GM19025 (cell line): Measurements from ENCODE around the gene PKD1L1.

Source experiments
- ATAC-seq: cut with Tn5 transposase; IDR thresholded peaks from one replicate; pipeline ENCODE4 v1.9.1; 2021; ENCODE audit warnings: mild to moderate bottlenecking, low read depth, moderate library complexity; ENCODE audit not compliant: unreplicated experiment

PKD1L1 gene

DNA sequence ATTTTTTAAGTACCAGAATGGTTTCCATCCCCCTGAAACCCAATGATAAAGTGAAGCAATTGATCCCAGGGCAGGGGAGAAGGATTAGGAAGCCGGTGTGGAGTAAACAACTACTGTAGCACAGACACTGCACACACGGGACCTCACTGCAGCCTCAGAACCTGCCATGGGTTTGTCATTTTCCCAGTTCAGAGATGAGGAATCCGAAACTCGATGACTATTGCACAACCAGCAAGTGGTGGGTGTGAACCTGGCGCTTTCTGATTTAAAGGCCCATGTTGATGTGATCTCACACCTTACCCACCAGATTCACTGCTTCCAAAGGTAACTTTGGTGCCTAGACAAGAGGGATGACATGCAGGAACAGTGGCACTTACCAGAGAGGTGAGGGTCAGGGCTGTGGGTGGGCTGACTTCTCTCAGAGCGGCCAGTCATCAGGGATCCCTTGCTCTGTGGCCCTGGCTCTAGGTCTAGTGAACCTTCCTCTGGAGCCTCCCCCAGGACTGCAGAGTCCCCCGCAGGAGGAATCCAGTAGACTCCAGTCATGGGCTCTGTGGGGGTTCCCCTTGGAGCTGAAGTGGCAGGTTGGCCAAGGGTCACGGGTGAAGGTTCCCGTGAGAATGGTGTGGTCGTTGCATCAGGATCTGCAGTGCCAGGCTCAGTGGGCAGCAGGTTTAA lies 62.8 kb downstream of the PKD1L1 start:
- no peak for ATAC-seq

- ATAC-seq, result no peak
These were observed 63.6 kb downstream of the PKD1L1 start for GRCh38 chr7:47884675-47885074.

DNA sequence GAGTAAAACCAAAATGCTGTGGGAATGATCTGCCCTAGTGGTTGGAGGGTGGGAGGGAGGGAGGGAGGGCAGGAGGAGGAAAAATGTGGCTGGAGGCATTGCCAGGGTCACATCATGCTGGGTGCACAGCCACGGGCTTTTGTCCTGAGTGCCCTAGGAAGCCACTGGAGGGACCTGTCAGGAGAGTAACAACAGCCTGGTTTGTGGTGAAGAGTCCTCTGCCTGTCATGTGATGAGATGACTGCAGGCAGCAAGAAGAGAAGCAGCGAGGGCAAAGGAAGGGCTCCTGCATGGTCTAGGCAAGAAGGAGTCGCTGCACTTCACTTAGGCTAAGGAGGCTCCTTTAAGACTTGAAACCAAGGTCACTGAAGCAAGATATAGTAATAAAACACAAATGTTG lies 65.6 kb downstream of the PKD1L1 start:
- no peak for ATAC-seq

DNA sequence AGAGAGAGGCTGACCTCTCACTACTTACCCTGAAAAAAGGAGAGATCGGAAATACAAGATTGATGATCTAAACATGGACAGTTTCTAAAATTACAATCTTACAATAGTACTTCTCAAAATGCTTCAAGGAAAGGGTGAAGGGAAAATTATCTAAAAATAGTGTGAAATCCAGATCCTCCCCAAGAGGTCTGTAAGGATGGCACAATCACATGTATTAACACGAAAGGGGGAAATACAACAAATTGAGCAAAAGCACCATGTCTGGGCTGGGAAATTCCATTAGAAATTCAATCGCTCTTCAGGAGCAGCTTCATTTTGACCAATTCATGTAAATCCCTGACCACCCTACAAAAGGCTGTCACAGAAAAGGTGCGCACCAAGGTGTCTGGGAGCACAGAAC lies 67.0 kb downstream of the PKD1L1 start:
- no peak for ATAC-seq

DNA sequence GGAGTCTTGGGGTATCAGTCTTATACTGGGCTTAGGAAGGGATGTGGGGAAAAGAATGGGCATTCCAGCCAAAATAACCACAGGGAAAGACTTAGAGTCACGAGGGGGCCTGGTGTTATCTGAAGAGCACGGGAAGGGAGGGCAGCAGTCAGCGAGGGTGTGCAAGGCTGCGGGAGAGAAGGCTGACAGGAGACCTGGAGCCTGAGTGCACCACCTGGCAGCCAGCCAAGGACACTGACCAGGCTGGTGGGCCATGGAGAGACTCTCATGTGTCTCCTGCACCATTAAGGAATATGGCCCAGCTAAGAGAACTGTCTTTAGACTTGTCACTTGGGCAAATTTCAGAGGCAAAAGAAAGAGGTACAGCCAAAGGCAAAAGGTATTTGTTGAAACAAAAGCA lies 69.6 kb downstream of the PKD1L1 start:
- ATAC-seq, result no peak

DNA sequence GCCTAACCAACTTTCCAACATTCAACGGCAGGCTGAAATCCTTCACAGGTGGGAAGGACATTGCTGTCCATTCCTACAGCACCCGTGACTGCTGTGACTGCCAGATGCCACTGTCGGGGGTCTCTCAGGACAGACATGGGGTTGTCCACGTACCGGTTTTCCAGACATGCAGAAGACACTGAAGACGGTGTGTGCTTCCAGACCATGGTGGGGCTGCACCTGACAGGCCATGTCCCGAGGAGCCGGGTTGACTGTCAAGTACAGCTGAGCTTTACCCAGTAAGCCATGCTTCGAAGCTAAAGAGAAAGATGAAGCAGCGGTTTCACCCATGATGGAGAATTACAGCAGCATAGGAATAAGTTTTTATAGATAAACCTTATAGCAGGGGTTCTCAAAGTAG lies 70.9 kb downstream of the PKD1L1 start:
- ATAC-seq, result no peak

DNA sequence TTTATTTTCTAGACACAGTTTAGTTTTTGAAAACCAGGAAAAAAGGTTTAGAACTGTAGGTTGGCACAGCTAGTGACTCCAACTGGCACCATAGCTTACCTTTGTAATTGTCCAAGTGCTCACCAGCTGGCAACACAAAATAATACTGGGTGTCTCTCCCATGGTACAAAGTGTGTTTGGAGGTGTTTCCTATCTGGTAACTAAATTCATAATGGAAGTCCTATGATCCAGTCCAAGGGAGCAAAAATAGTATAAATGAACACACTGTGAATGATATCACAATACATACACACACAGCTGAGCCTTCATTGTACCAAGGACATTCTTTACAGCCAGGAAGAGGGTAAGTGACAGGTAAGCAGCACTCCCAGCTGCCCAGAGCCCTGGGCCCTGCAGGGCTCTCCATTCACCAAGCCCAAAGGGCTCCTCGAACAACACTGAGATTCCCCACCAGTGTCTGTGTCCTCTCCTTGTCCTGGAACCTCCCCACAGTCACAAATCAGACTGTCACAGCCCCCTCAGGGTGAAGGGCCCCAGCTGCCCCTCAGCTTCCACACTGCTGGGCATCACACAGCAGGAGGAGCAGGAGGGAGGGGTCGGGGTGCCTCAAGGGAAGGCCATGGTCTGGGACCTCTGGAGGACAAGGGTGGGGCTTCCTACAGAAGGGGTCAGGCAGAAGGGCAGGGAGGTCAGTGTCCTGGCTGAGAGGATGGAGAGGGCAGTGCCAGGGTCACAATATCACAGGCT lies 72.1 kb downstream of the PKD1L1 start:
- ATAC-seq, result no peak

- ATAC-seq, result no peak
These were observed 72.9 kb downstream of the PKD1L1 start for GRCh38 chr7:47875406-47875805.

DNA sequence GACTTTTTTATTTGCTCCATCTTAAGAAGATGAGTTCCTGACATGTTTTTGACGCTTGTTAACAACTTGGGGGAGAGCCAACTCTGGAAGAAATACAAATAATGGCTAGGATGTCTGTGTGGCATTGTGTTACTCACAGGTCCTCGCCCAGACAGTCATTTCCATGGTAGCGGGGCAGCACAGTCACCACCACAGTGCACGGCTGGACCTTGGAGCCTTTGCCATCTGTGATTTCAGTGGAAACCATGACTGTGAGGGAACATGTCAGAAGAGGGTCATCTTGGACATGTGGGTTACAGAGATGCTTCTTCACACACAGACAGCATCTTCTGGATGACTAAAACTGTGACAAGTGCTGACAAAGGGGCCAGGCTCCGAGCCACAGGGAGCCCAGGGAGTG lies 74.5 kb downstream of the PKD1L1 start:
- ATAC-seq, result no peak

- no peak for ATAC-seq
These were observed 81.0 kb downstream of the PKD1L1 start for GRCh38 chr7:47867286-47867685.

DNA sequence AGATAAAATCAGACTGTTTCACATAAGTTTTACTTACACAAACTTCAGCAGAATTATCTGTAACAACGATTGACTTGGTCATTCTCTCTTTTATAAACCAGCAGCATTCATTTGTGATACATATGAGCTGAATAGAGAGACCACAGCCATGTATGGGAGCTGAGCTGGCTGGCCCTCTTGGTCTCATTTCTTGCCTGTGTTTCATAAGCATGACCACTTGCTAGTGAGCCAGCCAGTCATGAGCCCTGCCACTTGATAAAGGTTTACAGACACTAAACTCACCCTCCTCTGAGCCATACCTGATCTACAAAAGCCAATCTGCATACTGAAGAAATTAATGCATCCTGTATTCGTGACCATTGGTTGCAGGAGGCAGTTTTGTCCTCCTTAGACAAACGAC lies 82.1 kb downstream of the PKD1L1 start:
- ATAC-seq, result no peak

DNA sequence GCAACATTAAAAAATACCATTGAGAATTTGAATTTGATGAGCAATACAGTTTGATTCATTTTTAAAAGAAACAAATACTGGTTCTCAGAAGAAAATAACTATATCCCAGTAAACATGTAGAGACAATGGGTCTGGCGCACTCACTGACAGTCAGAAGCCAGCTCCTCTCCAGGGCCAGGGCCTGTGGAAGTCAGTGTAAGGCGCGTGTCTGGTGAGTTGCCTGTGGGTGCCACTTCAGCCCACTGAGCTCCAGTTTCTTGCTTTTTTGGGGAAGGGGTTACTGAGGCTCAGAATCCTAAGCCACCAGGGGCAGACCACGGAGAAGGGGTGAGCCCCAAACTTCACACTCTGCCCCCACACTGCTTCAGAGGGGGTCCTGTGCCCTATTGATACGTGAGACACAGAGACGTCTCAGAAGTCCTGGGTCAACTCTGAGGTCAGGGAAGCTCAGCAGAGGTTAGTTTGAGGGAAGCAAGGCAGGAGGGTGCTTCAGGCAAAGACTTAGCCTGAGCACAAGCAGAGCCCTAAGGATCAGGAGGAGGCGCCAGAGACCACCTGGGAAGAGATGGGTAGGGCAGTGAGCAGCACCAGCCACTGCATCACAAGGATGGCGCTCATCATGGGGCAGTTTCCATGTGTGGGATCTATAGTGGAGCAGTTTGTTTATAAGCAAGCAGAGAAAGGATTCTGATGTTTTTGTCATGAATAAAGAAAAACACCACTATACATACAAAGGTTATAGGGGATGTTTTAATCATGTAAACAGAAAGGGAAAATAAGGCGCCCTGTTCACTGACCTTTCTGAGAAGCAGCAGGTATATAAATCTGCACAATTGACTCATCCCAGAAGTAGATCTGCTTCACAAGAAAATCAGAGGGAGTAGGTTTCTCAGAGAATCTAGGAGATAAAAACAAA lies 95.7 kb downstream of the PKD1L1 start:
- ATAC-seq, result no peak

GRCh38 chr7:47847207-47847606 lies 101.1 kb downstream of the PKD1L1 start:
- ATAC-seq, result no peak

DNA sequence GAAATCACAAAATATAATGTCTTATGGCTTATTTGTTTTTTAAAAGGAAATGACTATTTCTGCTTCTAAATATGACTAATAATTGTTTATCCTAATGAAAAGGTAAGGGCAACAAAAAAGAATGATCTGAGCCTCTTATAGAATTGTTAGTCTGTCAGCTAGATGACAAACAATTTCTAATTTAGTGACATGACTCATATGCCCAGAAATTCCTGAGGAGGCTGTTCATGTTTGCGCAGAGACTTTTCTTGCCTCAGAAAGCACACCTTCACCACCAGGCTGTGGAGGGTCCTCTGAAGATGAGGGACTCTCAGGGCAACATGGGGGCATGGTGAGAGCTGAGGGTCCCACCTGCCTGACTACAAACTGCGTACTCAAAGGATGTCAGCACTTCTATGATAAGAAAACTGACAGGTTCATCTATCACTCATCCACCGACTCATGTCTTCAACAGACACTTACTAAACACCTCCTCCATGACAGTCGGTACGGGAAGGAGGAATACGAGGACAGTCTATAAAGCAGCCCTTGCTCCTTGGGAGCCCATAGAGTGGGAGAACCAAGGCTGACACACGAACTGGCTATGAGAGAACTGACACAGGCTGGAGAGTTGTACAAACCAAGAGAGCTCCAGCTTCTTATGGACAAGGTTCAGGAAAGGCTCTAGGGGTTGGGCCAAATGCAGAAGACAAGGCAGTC lies 102.0 kb downstream of the PKD1L1 start:
- ATAC-seq, result no peak

- no peak for ATAC-seq
These were observed 104.0 kb downstream of the PKD1L1 start for GRCh38 chr7:47844311-47844710.

DNA sequence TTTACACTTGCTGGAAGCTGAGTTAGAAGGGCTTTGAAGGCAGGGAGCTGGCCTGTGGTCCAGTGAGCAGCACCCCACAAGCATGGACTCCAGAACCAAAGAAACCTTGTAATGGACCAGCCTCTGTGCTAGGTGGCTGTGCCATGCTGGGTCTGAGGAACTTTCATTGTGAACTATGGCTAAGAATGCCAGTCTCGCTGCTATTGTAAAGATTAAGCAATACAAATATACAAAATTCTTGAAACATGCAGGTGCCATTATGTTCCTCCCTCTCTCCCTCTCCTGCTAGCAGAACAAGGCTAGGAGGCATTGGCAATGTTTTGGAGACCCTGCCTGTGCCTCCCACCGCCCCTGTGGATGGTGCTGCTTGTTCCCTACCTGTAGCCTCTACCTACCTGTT lies 105.0 kb downstream of the PKD1L1 start:
- no peak for ATAC-seq

DNA sequence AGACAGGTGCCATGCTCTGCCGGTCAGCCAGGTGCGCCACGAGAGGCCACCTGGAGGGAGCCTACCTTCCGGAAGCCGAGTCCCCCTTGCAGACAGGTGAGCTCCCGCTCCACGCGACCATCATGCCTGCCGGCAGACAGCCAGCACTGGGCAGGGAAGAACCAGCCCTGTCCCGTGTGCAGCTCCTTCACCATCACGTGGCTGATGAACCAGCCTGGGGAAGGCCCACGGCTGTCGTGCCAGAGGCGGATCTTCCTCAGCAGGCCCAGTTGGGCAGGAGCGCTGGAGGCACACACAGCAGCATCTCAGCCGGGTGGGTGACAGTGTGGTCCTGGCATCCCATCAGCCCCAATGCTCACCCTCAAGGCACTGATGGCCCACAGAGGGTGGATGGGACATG lies 108.9 kb downstream of the PKD1L1 start:
- ATAC-seq, result no peak

DNA sequence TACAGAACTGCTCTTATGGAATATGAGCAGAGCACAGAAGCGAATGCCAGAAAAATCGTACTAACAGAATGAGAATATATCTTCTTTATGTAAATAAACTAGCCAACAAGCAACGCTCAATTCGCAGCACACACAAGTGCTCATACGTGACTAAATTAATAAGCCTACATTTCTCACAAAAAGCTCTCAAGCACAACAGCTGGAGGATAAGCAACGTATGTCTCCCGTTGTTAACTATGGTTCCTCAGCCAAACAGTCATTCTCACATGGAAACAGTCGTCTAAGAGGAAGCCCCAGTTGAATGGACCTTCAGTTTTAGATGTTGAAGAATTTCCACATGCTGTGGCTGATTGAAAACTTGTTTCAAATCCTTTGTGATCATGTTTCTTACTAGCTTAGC lies 110.4 kb downstream of the PKD1L1 start:
- ATAC-seq, result no peak

DNA sequence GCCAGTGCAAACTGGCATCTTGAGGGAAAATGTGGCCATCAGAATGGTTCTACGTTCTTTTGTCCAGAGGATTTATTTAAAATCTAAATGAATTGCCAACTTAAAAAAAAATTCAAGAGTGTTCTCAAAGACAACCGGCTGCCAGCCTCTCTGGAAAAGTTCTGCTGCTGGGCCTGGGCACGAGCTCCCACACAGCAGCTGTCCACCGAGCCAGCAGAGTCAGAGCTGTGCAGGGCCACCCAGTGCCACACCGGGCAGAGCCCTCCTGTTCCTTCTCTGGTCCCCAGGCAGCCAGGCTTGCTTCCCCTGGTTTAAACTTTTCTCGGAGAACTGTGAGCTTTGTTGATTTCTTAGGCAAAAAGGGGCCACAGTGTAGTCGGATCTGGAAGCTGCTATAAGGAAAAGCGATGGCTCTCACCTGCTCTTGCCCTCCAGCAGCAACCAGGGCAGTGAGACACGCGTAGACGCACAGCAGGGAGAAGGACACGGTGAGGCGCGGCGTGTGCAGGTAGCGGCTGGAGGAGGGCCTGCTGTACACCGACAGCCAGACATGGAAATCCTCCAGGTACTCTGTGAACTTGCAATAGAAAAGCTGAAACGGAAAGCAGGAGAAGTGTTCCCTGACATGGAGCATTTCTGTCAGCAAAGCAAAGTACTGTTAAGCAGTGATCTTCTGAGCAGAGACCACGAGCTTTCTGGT lies 111.6 kb downstream of the PKD1L1 start:
- no peak for ATAC-seq

DNA sequence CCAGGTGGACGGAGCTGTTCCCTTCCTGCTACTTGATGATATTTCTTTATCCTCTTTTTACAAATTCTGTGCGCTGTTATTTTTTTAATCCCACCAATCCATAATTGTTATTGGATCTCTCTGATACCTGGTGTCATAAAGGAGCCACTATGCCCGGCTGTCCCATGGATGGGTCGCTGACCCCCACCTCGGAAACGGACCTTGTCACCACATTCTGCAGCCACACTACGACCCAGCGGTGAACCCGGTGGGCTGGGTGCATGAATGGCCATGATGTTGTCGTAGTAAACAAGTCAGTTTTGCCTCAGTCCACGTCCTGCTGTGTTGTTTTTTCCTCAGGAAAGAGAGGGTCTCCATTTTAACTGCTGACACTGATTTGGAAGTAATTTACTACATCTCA lies 112.2 kb downstream of the PKD1L1 start:
- ATAC-seq, result no peak
